CMK (cell line): ENCODE measurements around the gene ERC1.

Experiments used
- DNase-seq: peaks from one replicate; pipeline ENCODE4 v3.0.0-alpha.2; 2010; ENCODE audit warnings: low read depth

ERC1 gene

DNA sequence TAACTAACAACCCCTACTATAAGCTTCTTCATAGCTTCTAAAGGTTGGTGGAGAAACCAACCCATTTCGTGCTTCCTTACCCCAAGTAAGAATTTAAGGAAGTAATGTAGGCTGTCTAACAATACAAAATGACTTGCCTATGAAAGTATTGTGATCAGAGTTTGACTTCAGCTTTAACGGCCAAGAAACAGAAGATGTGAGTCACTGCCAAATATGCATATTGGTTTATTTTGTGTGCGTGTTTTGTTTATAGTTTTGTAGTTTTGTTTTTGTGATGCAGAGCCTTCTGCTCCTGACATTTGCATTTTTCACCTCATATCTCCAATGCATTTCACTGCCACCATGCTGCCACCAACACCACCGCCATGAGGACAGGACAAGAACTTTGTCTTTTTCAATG is 457.3 kb downstream of the ERC1 start:
- DNase-seq, result no peak

DNA sequence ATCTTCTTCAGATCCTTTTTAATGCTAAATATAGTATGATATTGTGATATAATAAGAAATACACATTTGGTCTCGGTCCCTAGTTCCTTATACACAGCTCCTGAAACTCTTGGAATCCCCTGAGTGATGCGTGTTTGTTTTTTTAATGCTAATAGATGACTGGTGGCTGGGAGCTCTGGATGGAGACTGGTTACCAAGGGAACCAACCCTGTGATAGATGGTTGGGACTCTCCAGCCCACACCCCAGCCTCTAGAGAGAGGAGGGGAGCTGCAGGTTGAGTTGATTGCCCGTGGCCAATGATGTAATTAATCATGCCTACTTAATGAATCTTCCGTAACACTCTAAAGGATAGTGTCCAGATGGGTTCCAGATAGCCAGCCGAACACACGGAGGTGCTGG is 462.8 kb downstream of the ERC1 start:
- DNase-seq, result no peak

DNA sequence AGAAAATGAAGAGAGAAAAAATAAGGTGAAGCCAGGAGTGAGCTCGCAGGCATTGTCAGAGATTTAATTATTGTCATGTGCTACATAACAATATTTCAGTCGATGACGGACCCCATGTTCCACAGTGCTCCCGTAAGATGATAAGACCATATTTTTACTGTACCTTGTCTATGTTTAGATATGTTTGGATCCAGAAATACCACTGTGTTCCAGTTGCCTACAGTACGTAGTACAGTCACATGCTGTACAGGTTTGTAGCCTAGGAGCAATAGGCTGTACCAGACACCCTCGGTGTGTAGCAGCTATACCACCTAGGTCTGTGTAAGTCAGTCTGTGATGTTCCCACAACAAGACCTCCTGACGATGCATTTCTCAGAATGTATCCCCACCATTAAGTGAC is 465.9 kb downstream of the ERC1 start:
- DNase-seq, result no peak

DNA sequence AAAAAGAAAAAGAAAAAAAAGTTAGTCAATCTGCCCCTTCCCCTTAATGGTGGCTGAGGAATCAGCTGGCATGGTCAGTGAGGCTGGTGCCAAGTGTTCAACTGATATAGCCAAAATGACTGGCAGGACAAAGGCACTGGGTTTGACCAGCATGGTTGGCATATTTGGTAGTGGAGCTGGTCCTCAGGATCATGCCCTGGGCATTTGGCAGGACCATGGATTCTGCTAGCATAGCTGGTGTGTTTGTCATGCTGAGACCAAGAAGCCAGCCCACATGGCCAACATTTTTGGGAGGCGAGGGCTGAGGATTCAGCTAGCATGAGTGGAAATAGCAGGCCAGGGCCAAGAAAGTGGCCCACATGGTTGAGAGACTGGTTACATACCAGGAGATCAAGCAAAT is 466.9 kb downstream of the ERC1 start:
- DNase-seq, result no peak

DNA sequence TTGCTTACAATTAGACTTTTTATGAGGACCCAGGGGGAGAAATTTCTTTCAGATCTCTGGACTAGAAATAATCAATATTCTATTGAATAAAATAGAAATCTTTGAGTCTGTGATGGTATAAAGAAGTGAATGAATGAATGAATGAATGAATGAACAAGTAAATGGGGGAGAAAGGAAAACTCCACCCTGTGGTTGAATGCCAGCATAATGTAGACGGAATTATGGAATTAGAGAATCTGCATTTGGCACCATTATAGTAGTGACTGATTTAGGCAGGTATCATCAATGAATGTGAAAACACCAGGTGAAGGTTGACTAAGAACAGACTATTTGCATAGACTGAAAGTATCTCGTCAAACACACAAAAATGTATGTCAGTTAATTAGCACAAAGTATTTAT is 468.3 kb downstream of the ERC1 start:
- no peak for DNase-seq

DNA sequence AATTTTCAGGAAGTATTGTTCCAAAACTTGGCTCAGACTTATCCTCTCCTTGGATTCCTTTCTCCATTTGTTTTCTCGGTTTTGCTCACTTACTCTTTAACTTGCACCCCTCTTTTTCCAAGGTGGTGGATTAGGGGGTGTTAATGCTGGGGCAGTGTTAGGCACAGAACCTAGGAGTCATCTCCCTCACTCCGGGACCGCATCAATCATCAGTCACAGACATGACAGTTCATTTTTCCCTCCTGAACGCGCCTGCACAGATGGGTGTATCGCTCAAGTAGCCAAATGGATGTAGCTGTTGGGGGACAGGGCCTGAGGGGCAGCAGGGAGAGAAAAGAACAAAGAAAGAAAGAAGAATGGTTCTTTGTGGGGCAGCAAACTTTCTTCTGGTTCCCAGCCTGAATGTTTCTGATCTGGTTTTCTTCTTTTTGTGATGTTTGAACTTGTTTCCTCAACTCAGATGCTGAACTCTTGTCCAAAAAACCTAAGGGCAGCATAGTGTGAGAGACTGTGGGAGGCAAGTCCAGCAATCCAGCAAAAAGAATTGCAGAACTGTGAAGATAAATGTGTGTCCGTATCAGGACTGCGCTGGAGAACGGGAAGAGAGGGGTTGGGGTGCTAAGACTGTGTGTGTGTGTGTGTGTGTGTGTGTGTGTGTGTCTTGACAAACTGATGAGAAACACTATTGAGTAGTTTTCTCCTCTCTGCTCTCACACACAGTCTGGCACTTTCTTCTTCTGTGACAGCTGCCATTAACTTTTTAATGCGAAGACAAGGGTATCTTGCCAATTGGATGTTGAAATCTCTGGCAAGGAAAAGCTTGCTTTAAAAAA is 472.3 kb downstream of the ERC1 start:
- DNase-seq, result no peak

DNA sequence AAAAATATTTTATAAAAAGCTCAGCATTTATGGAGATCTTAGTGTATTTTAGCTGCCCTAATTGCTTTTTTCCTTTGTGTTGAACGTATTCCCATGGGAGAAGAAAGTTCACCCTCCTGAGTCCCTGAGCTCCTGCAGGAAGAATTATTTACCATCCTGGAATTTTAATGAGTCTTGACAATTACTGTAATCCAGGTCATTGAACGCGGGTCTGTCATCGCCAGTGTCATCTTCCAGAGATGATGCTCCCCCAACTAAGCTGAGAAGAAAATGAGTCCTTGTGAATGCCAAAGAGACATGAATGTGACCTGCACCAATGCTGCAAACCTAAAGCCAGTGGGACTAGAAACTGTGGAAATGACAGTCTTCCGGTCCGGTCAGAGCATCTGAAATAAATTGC is 473.9 kb downstream of the ERC1 start:
- no peak for DNase-seq

DNA sequence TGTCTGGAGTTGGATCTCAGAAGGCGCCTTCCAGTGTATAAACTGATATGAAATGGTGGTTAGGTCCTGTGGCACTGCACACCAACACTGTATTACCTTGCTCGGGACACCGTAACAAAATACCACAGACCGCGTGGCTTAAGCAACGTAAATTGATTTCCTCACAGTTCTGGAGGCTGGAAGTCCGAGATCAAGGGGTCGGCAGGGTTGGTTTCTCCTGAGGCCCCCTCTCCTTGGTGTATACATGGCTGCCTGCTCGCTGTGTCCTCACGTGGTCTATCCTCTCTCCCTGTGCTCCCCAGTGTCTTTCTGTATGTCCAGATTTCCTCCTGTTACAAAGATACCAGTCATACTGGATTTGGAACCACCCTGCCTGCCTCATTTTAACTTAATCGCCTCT is 475.0 kb downstream of the ERC1 start:
- DNase-seq, result no peak

DNA sequence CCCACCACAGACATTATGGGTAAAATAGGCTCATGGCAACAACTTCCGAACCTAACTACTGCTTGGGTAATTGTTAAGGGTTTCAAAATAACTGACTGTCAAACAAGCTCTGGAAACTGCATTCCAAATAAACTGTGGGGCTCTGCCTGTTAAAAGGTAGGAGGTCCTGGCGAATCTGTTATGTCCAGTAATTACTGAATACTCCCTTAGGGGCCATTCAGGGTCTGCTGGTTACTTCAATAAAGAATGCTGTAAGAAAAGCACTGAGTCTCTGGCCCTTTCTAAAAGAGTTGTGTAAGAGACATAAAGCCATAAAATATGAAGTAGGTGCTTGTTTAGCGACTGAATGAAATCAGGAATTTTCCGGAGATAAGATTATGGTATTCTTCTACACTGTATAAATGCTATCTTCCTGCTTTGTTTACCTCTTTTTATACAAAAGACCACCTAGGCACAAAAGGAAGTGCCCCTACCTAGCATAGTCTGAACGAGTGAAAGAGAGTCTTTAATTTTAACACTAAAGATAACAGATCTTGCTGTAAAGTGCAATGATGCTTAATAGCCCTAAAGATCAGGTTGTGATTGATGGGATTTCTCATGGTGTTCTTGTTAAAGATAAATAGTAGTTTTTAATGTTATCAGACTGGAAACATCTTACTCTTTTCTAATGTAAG is 475.6 kb downstream of the ERC1 start:
- DNase-seq, result no peak

DNA sequence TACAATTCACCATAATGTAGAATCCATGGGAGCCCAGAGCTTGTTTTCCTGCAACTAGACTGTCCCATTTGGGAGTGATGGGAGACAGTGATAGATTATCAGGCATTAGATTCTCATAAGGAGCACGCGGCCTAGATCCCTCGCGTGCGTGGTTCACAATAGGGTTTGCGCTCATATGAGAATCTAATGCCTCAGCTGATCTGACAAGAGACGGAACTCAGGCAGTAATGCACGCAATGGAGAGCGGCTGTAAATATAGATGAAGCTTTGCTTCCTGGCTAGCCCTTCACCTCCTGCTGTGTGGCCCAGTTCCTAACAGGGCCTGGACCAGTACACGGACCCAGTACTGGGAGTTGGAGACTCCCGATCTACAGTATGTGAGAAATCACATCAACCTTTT is 476.7 kb downstream of the ERC1 start:
- DNase-seq, result no peak

DNA sequence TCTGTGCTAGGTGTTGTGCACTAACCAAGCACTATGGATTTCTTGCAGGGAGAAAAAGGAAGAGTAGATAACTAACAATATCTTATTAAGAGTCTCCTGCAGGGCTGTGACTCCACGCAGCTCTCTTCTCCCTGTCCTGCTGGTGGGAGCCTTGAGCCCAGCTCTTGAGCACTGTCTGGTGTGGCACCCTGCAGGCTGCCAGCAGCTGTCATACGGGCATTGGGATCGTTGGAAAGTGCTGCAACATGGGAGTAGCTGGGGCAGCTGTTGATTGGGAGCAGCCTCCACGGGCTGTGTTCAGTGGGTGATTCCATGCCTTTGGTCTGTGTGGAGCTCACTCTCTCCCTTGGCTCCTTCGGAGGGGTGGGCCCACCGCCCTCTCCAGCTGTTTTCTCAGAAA is 478.0 kb downstream of the ERC1 start:
- DNase-seq, result no peak

DNA sequence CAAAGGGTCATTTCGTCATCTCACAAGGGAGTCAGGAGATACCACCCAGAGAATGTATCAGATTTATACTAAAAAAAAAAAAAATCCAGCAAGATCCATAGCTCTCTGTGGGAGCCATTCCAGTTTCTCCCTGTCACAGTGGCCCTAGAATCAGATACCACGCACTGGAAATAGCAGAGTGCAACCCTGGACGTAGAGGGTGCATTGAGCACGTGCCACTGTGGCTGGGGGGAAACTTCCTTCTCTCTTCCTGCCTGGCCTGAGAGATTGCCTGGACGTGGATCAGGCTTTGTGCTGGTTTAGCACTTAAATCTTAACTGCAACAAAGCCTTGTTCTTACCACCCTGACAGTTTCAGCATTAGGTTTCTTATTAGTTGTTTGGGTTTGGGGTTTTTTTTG is 479.0 kb downstream of the ERC1 start:
- DNase-seq, result no peak

DNA sequence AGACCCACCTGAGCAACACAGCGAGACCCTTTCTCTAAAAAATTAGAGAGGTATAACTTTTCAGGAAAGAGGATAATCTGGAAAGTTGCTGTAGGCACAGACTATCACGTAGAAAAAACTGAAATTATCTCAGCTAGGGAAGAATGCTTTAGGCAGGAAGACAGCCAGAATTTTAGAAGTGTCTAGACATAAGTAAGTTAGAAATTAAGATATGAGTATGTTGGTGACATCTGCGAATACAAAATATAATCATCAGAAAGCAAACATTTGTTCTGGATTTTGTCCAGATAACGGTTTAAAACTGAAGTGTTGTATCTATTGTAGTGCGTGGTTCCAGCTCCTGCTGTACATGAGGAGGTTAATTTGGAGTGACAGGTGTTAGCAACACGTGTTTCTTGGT is 480.2 kb downstream of the ERC1 start:
- no peak for DNase-seq

DNA sequence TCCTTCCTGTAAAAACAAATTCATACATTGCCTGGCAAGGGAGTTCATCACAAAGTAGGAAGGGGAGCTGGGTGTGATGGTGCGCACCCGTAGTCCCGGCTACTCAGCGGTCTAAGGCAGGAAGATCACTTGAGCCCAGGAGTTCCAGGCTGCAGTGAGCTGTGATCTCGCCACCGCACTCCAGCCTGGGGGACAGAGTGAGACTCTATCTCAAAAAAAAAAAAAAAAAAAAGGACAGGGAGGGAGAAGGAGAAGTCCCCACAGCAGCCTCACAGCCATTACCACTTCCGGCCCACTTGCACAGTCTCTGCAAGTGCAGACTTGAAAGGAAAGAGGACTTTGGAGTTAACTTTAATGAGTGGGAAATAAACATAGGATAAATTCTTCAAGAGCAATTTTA is 482.4 kb downstream of the ERC1 start:
- peak; percentile 70 for DNase-seq

DNA sequence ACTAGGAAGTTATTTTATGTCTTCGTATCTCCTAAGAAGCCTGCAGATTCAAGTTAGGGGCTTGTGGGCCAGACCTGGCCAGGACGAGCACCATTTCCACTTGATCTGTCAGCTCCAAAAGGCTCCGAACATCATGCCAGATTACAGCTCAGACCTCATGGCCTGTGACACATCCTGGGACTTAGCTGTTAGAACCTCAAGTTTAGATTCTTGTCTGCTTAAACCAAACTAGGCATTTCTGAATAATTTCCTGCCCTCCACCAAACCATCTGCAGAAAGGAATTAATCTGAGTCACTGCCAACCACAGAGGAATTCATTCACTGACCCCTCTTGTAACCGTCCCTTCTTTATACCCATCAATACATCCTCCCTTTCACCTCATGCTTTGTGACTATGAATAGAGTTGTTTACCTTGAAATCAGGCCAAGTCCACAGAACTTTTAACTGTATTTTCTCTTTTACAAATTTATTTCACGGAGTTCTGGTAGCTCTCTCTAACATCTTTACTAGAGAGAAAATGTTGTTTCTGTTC is 483.1 kb downstream of the ERC1 start:
- no peak for DNase-seq

DNA sequence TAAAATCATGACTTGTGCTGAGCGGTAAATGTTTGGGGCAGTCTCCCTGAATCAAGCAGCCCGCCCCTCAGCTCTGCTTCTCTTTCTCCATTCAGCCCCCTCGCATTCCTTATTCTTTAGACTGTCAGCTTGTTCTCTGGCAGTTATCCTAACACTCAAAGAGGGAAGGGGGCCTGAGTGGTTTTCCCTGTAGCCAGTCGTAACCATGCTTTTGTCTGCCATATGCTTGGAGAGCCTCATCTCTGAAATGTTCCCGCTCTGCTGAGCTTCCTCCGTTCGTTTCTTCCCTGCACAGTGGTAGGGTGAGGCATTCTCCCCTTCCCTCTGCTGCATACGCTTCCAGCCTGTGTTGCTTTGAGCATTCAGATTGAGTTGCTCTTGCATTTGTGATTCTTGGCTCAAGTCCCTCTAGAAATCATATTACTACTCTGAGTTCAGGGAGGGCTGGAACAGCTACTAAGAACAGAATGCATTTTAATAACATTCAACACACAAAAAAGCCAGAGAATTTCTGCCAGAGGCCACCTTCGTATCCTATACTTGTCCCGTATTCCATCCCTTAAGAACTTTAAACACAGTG is 483.6 kb downstream of the ERC1 start:
- no peak for DNase-seq

DNA sequence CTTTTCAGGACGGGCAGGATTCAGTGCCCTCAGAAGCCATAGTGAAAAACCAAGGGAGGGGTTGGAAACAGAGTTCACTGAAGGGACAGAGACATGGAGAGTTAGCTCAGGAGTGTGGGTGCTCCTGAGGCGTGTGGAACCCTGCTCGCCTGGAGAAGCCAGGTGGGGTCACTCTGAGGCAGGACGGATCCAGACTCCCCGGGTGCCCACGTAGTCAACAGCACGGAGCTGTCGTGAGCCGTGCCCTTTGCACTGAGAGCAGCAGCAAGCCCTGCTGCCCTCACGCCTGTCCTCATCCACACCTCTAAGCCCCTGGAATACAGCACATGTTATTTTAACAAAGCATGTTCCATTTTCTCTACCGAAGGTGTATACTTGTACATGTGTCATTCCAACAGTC is 488.6 kb downstream of the ERC1 start:
- DNase-seq, result no peak

DNA sequence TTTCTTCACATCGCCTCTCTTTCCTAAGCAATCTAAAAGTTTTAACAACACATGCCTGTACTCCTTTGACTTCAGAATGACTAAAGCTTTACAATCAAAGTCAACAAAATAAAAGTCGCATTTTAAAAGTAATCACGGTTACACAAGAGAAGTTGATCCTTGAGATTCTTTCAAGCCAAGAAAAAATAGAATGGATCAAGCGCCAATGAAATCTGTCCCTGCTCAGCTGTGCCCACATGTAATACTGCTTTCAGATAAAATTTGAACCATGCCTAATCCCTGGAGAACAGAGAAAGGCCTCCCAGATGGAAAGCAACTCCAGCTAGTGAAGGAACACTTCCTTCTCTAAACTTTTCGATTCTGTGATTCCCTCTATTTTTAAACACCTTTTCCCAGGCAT is 490.3 kb downstream of the ERC1 start:
- DNase-seq, result no peak

DNA sequence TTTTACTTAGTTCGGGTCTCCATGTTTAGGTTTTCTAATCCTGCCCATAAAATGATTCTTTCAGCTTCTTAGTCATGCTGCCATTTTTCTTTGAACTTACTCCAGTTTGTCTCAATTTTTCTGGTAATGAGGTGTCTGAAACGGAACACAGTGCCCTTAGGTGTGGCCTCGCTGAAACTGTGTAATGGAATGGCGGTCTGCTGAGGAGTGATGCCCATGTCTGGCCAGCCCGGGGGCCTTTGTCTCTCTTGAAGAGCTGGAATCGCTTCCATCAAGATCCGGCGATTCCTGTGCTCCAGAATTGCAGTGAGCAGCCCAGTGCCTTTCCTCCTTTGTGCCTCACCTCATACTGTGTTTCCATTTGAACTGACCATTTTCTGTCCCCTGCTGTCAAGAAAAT is 490.9 kb downstream of the ERC1 start:
- no peak for DNase-seq

DNA sequence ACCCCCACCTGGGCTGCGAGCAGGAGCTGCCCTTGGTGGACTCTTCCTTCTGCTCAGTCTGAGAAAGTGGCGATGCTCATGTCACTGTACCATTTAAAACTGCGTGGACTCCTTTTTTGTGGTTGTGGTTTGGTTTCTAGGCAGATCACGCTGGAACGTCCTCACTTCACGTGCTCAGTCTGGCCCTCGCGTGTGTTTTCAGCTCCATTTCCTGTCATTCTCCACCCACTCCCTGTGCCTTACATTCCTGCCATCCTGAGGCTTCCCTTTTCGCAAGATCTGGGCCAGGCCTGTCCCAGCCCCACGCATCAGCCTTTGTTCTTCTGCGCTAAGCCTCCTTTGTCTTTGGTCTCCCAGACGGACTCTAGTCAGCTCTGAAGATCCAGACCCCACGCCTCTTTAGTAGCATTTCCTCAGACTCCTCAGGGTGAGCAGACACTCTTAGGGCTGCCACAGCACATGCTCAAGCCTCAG is 497.9 kb downstream of the ERC1 start:
- no peak for DNase-seq

DNA sequence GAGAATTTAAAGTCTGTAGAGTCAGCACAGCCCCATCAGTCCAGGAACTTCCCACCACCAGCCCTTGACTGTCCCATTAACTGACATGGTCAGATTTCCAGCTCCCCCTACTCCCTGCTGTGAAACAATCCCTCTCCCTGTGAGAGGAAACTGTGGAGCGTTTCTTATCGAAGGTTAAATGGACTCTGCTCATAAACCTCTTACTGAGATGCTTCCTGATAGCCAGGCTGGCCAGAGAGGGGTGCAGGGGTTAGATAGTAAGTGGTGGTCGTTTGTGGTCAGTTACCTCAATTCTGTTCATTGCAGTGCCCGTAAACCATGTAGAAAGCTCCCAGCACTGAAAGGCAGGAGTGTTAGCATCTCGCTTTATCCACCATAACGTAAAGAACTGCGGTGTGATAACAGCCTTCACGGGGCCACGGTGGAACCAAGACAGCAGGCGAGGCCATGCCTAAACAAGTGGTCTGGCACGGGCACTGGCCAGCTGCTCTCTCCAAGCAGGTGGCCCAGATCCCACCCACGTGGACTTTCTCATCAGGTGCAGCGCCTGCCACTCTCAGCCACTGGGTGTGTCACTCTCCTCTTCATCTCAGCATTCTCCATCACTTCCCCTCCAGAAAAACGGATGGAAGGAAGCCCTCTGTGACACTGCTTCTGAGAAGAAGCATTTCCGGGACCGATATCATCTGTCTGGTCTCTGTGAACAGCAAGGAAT is 501.1 kb downstream of the ERC1 start:
- peak; percentile 97 for DNase-seq

DNA sequence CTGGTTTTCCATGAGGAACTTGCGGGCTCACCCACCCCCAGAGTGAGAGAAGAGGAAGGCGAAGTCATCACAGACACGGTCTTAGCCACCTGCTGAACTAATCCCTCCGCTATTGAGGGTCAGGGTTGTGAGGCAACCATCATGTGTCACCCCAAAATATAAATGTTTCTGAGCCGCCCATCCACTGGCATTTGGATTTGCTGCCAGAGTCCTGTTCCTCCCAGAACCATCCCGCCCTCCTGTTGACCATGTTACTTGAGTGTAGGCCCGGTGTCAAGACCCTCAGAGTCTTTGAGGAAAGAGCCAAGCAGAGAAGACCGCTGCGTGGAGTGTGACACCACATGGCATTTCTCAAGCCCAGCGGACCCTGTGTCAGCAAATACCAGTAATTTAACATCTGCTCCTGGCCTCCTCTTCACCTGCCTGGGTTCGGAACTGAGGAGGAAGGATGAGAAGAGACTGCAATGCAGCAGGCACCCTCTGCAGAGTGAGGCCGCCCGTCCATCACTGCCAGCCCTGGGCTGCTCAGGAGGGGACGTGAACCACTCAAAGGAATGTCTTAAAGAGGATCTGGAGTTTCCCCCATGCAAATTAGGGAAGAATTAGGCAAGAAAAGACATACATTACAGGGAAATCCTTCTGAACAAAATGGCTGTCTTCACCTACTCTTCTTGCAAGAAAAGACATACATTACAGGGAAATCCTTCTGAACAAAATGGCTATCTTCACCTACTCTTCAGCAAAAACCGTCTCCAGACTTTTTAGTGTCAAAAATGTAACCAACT is 502.9 kb downstream of the ERC1 start:
- no peak for DNase-seq
